Heart left ventricle (tissue), 16 donors: ENCODE measurements around the gene ZFAND6. TPM values are rescaled to one million over a fixed set of nuclear protein-coding genes. Genes with fewer than 3 reads are reported as not detected.

Source experiments
- ATAC-seq, 4 donors: fragments of 200-7000 bp; cut with Tn5 transposase; one replicate each; pipeline ENCODE4 v1.9.1; 2020 to 2022; ENCODE audit warnings: moderate library complexity in 4 of 4, mild to moderate bottlenecking in 3 of 4, moderate number of reproducible peaks in 1 of 4
- DNase-seq, 5 donors: peaks; one replicate each; pipeline ENCODE4 v3.0.0-alpha.2; 2020
- H3K27ac ChIP-seq, 12 donors: fragments of 200-600 bp; sonication (generic) in 4 of 12; one replicate each; pipeline versions ENCODE4 v1.5.0 to v1.8.0; 2016 to 2022; ENCODE audit warnings: mild to moderate bottlenecking in 2 of 12
- H3K27me3 ChIP-seq, 9 donors: fragments of 200-600 bp; sonication (generic) in 2 of 9; one replicate each; pipeline versions ENCODE4 v1.5.1 to v1.8.0; 2016 to 2022; ENCODE audit warnings: mild to moderate bottlenecking in 3 of 9
- H3K36me3 ChIP-seq, 9 donors: fragments of 200-600 bp; sonication (generic) in 2 of 9; one replicate each; pipeline versions ENCODE4 v1.5.0 to v1.8.0; 2018 to 2022; ENCODE audit warnings: mild to moderate bottlenecking in 2 of 9
- H3K4me1 ChIP-seq, 12 donors: fragments of 200-600 bp; sonication (generic) in 4 of 12; one replicate each; pipeline versions ENCODE4 v1.5.0 to v1.8.0; 2016 to 2022; ENCODE audit warnings: mild to moderate bottlenecking in 3 of 12
- H3K4me3 ChIP-seq, 12 donors: fragments of 200-600 bp; sonication (generic) in 4 of 12; one replicate each; pipeline versions ENCODE4 v1.5.0 to v1.8.0; 2017 to 2022; ENCODE audit warnings: mild to moderate bottlenecking in 9 of 12, moderate library complexity in 4 of 12
- H3K9me3 ChIP-seq, 12 donors: fragments of 200-600 bp; sonication (generic) in 4 of 12; one replicate each; pipeline versions ENCODE4 v1.5.0 to v1.8.0; 2016 to 2022; ENCODE audit warnings: mild to moderate bottlenecking in 1 of 12
- CTCF ChIP-seq, 12 donors: fragments of 200-600 bp; sonication (generic) in 4 of 12; IDR thresholded peaks; one replicate each; pipeline versions ENCODE4 v1.5.0 to v1.8.0; 2018 to 2022; ENCODE audit warnings: antibody characterized with exemption in 12 of 12, mild to moderate bottlenecking in 5 of 12
- POLR2A ChIP-seq, 2 donors: fragments of 450-650 bp; IDR thresholded peaks; one replicate each; pipeline ENCODE4 v1.6.1; 2017; ENCODE audit warnings: antibody characterized with exemption in 2 of 2, mild to moderate bottlenecking in 2 of 2, moderate library complexity in 2 of 2
- WGBS, 4 donors: extraction: QIAGEN DNeasy Blood & Tissue Kit in 2 of 4; methylation state at CpG; one replicate each; pipeline versions ENCODE4 v1.1.5 to v1.1.7; 2013 to 2018; 5-methylcytosine and 5-hydroxymethylcytosine counted together
- intact Hi-C, 10 donors: fragments of 100-400 bp; cut with DNase I; formaldehyde crosslinking; loops; one replicate each; pipeline versions ENCODE4 v1.11.1 to v1.14.2; 2022
- polyA plus RNA-seq, 2 donors: library from polyadenylated mRNA; stranded (reverse); fragments of 200-250 nt; gene quantifications; one replicate each; pipeline ENCODE4 v1.2.3, GENCODE V29; 2013
- total RNA-seq, 9 donors: library from RNA; depleted of rRNA in 2 of 9; stranded (reverse); fragments of >200 nt in 2 of 9; fragmentation: NEBNext Ultra II Directional in 3 of 9; extraction: Animal tissue kit (Norgen Biotek cat#: 25700) in 3 of 9; gene quantifications; one replicate each; pipeline versions ENCODE4 v1.1.0 to v1.2.4, GENCODE V29; 2016 to 2023
- donor health status: ischemic (EF 13 %, LVEDD 7.1; RV severe dilation, severe dysfunction).
- donor health status: healthy with polysubstance abuse.
- donor health status: DM: no; HTN: yes; CAD: no.
- donor health status: DM: no; HTN: no; CAD: no.
- donor health status: ischemic (EF 25% LVEDD 6.9; RV normal size, moderate dysfunction).
- donor health status: ischemic (EF 25% LVEDD 5.7; RV mildly dilated, moderate dysfunction).
- donor health status: healthy.
- donor health status: DM: yes; HTN: yes; CAD: no.
- donor health status: ischemic (EF 35%, LVEDD 5.7; RV mildly dilated, moderate dysfunction).
- donor health status: nonischemic (EF 11% LVEDD 7.7; RV severe dilation, severe dysfunction).
- donor health status: DM: yes; HTN: yes; CAD: no.
- donor health status: PGD.
- donor health status: ischemic (EF 29% LVEDD 5.4; RV normal size, mild dysfunction).
- donor health status: nonischemic (EF 23%, LVEDD 6.1; RV moderate dilation, normal function).

Gene ZFAND6
- total and polyA plus RNA-seq, 11 donors = 43.4 to 105 (median 79.9) TPM

GRCh38 chr15:80060356-80061006 is 1.0 kb downstream of the ZFAND6 start:
- Histone ChIP-seq H3K9me3 (no peaks in the 10 kb centered on the region), H3K4me1 (peaks cover 0 to 39% (median 22%) of the 10 kb centered on the region in 12 donors), H3K4me3 (peak overlapping the region; percentile 66 to 95 (median 92)), H3K27ac (peak overlapping the region; percentile 88 to 96 (median 93)), H3K27me3 (peaks cover 0 to 4% (median 0%) of the 10 kb centered on the region in 9 donors), H3K36me3 (no peaks in the 10 kb centered on the region)
- WGBS, 4 donors = 15 to 21% (median 17%) methylated on average over 26 of the region's 26 CpGs
- peak in 2 of 5 donors; percentile 21 to 32 for DNase-seq
- intact Hi-C loops = loop anchor here in 4 of 10 donors (2.0 to 10.0 kb wide), 2 partner anchors 92 to 94 kb away; partner anchors contain the start of gene FAH (in 4 of the 4)
- TF ChIP-seq POLR2A (IDR thresholded peaks at IDR 0.05) (no peak), CTCF (IDR thresholded peaks at IDR 0.05) (peak in 4 of 12 donors; percentile 3 to 18 (median 12))
- no peak for ATAC-seq

DNA sequence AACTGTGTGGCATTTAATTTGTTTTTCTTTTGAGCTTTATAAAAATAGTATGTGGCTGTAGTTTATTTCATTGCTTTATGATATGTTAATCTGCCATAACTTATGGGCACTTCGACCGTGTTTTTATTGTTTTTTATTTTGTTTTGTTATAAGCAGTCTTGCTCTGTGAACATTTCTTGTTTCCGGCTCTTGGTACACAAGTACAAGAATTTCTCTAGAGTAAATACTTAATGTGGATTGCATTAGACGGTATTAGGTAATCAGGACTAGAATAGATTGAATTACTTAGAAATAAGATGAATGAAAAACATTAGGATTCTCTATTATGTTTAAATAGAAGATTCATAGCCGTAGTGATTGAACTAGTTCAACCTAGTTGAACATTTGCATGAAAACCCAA is 2.1 kb downstream of the ZFAND6 start:
- intact Hi-C loops = loop anchor here in 4 of 10 donors (2.0 to 10.0 kb wide), 2 partner anchors 91 to 93 kb away; partner anchors contain the start of gene FAH (in 4 of the 4)
- no peak overlapping the region for H3K27ac ChIP-seq
- H3K4me3 ChIP-seq = peak overlapping the region in 3 of 12 donors; percentile 83 to 95 (median 93)
- 56 to 71% (median 60%) methylated on average over 5 of the region's 5 CpGs for WGBS, 4 donors
- DNase-seq (no peak), ATAC-seq (no peak)
- peaks cover 0 to 4% (median 0%) of the 10 kb centered on the region in 9 donors for H3K27me3 ChIP-seq
- H3K9me3 ChIP-seq = no peaks in the 10 kb centered on the region
- no peaks in the 10 kb centered on the region for H3K36me3 ChIP-seq
- peaks cover 0 to 39% (median 22%) of the 10 kb centered on the region in 12 donors for H3K4me1 ChIP-seq
- TF ChIP-seq POLR2A (IDR thresholded peaks at IDR 0.05) (no peak), CTCF (IDR thresholded peaks at IDR 0.05) (no peak)

DNA sequence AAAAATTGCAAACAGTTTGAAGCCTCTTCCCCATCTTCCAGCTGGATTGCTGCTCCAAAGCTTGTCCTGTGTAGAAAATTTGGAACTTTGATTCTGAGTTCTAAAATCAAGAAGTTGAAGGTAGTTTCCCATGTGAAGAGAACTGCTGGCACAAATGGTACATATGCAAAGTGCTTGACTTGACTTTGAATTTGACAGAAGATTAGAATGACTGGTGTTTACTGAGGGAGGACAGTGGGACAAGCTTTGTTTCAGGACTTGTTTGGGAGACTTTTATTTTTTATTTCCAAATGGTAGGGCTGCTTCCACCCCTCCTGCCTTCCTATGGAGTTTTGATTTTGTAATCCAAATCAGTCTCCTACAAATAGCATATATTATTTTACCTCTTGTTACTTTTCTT is 7.4 kb downstream of the ZFAND6 start:
- no peaks in the 10 kb centered on the region for H3K36me3 ChIP-seq
- H3K27me3 ChIP-seq = no peaks in the 10 kb centered on the region
- peaks cover 0 to 50% (median 18%) of the 10 kb centered on the region in 12 donors for H3K4me1 ChIP-seq
- intact Hi-C loops = loop anchor here in 3 of 10 donors (10.0 kb wide), 1 partner anchor 88 kb away; the partner anchor contains the start of gene FAH (in 3 of the 3)
- no peak for TF ChIP-seq CTCF (IDR thresholded peaks at IDR 0.05)
- no peak for TF ChIP-seq POLR2A (IDR thresholded peaks at IDR 0.05)
- no peak overlapping the region for H3K27ac ChIP-seq
- H3K9me3 ChIP-seq = no peaks in the 10 kb centered on the region
- ATAC-seq (no peak), DNase-seq (no peak)
- no peak overlapping the region for H3K4me3 ChIP-seq

DNA sequence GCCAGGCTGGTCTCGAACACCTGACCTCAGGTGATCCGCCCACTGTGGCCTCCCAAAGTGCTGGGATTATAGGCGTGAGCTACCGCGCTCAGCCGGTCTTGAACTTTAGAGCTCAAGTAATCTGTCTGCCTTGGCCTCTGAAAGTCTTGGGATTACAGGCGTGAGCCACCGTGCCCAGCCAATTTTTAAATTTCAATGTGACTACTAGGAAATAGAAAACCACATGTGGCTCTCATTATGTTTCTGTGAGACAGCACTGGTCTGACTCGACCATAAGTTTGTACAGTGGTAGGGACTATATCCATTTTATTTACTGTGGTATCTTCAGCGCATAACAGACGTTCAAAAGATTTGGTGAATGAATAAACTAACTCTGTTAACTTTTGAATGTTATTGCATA is 9.1 kb downstream of the ZFAND6 start:
- TF ChIP-seq POLR2A (IDR thresholded peaks at IDR 0.05) = no peak
- no peak for TF ChIP-seq CTCF (IDR thresholded peaks at IDR 0.05)
- ATAC-seq (no peak), DNase-seq (no peak)
- intact Hi-C loops = loop anchor here in 3 of 10 donors (10.0 kb wide), 1 partner anchor 86 kb away; the partner anchor contains the start of gene FAH (in 3 of the 3)
- H3K27ac ChIP-seq = no peak overlapping the region
- H3K9me3 ChIP-seq = no peaks in the 10 kb centered on the region
- H3K36me3 ChIP-seq = no peaks in the 10 kb centered on the region
- no peaks in the 10 kb centered on the region for H3K27me3 ChIP-seq
- H3K4me3 ChIP-seq = no peak overlapping the region
- WGBS, 4 donors = 79 to 85% (median 82%) methylated on average over 11 of the region's 11 CpGs
- H3K4me1 ChIP-seq = peaks cover 0 to 55% (median 20%) of the 10 kb centered on the region in 12 donors
